Gastroesophageal sphincter (tissue), 3 donors: Measurements from ENCODE around the gene BABAM1.

Experiments used
- EP300 ChIP-seq: sonication (generic); formaldehyde crosslinking; IDR thresholded peaks from one replicate; pipeline ENCODE4 v1.6.1; 2017; ENCODE audit warnings: antibody characterized with exemption, mild to moderate bottlenecking
- POLR2A ChIP-seq, 2 donors: fragments of 450-650 bp; IDR thresholded peaks; one replicate each; pipeline ENCODE4 v1.6.1; 2017; ENCODE audit warnings: antibody characterized with exemption in 2 of 2, mild to moderate bottlenecking in 2 of 2, moderate library complexity in 1 of 2
- TF ChIP-seq, protein P1 (sequence below), 4 experiments: fragments of 200-600 bp in 2 of 4; fragments of 450-650 bp in 2 of 4; sonication (generic) in 1 of 4; IDR thresholded peaks; one replicate each; pipeline ENCODE4 v1.5.1; 2017 to 2019; ENCODE audit warnings: antibody characterized with exemption in 4 of 4, mild to moderate bottlenecking in 2 of 4, moderate library complexity in 2 of 4

DNA sequence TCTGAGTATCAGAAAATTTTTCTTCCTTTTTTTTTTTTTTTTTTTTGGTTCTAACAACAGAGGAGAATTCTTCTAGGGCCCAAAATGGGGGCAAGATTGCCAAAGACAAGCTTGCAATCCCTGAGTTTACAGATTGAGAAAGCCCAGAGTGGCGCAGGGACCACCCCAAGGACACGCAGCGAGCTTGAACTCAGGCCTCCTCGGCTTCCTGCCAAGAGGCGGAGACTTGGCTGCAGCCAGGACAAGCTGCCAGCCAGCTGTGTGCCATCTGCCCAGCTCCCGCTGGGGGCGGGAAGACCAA, 37.9 kb downstream of the BABAM1 start:
- TF ChIP-seq, protein P1, sequence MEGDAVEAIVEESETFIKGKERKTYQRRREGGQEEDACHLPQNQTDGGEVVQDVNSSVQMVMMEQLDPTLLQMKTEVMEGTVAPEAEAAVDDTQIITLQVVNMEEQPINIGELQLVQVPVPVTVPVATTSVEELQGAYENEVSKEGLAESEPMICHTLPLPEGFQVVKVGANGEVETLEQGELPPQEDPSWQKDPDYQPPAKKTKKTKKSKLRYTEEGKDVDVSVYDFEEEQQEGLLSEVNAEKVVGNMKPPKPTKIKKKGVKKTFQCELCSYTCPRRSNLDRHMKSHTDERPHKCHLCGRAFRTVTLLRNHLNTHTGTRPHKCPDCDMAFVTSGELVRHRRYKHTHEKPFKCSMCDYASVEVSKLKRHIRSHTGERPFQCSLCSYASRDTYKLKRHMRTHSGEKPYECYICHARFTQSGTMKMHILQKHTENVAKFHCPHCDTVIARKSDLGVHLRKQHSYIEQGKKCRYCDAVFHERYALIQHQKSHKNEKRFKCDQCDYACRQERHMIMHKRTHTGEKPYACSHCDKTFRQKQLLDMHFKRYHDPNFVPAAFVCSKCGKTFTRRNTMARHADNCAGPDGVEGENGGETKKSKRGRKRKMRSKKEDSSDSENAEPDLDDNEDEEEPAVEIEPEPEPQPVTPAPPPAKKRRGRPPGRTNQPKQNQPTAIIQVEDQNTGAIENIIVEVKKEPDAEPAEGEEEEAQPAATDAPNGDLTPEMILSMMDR (IDR thresholded peaks at IDR 0.05), result no peak
- TF ChIP-seq EP300 (no peak), POLR2A (IDR thresholded peaks at IDR 0.05) (no peak)
